ENCODE results near the gene FIZ1.
A peak's percentile ranks its signal among the peaks of the same experiment; 100 is the strongest.
"Not testable (repeated sequence)": the region's sequence is repeated elsewhere in the genome, so short reads cannot be mapped to it uniquely, and the experiment has no call there.

FIZ1 gene

DNA sequence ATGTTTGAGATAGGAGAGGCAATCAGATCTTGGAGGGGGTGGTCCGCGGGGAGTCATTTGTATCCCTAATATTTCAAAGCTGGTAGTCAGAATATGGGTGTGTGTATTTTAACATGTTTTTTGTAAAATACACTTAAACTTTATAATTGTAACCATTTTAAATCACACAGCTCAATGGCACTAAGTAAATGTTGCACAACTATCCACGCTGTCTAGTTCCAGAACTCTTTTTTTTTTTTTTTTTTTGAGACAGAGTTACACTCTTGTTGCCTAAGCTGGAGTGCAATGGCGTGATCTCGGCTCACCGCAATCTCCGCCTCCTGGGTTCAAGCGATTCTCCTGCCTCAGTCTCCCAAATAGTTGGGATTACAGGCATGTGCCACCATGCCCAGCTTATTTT, 15.4 kb downstream of the FIZ1 start:
- ATAC-seq; H3K36me3 Mint-ChIP-seq (ENCODE audit: low read depth); H3K4me3 Mint-ChIP-seq; DNase-seq; H3K27me3 Mint-ChIP-seq; H3K9me3 Mint-ChIP-seq; H3K27ac Mint-ChIP-seq: not testable (repeated sequence)
- peaks cover 45% of the 10 kb centered on the region for H3K4me1 Mint-ChIP-seq

GRCh38 chr19:55582284-55582683, 17.0 kb downstream of the FIZ1 start:
- H3K4me3 Mint-ChIP-seq; H3K36me3 Mint-ChIP-seq (ENCODE audit: low read depth); ATAC-seq; H3K27ac Mint-ChIP-seq; DNase-seq; H3K9me3 Mint-ChIP-seq; H3K27me3 Mint-ChIP-seq: not testable (repeated sequence)
- H3K4me1 Mint-ChIP-seq = peaks cover 36% of the 10 kb centered on the region

DNA sequence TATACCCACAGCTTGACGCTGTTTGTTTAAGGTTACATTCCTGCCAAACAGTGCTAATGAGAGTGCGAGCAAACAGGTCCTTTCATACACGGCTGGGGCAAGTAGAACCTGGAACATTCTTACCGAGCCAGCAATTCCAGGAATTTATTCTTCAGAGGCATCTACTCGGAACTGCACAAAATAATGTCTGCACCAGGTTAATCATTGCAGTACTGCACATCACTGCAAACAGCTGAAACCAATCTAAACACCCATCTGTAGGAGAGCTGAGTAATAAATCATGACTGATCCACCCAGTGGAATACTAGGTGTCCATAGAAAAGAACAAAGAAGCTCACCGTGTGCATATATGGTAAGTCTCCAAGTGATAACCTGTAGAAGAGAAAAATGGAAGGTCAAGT, 17.5 kb downstream of the FIZ1 start:
- Mint-ChIP-seq H3K4me1 (peaks cover 32% of the 10 kb centered on the region), H3K9me3 (no peaks in the 10 kb centered on the region), H3K36me3 (ENCODE audit: low read depth) (peaks cover 12% of the 10 kb centered on the region), H3K27me3 (peaks cover 2% of the 10 kb centered on the region), H3K27ac (no peak overlapping the region), H3K4me3 (no peak overlapping the region)
- no peak for DNase-seq
- no peak for ATAC-seq

DNA sequence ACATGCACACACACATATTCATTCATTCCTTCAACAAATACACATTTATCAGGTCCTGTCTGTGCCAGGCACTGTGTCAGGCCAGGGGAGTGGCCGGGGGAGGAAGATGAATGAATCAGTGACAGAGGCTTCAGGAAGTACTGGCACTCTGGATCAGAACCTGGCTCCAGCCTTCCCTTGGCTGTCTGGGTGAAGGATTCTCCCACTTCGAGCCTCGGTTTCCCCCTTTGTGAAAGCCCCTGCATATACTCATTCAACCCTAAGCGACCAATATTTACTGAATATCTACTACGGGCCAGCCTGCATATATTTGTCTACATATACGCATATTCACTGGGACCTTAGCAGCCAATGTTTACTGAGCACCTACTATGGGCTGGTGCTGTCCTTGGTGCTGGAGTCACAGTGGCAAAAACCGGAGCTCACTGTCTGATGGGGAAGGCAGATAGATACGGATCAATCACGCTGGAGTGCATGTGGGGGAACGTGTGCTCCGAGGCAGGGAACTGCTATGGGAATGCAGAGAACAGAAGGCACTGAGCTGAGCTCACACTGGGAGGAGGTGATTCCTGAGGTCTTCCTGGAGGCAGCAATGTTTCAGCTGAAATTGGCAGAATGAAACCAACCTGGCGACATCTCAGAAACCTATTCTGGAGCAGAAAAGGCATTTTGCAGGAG, 18.0 kb downstream of the FIZ1 start:
- Mint-ChIP-seq H3K27ac (peak overlapping the region; percentile 9), H3K4me3 (peak overlapping the region; percentile 92), H3K36me3 (ENCODE audit: low read depth) (peaks cover 15% of the 10 kb centered on the region), H3K4me1 (peaks cover 26% of the 10 kb centered on the region), H3K27me3 (peaks cover 2% of the 10 kb centered on the region), H3K9me3 (no peaks in the 10 kb centered on the region)
- ATAC-seq (no peak), DNase-seq (peak; percentile 30)

GRCh38 chr19:55580628-55581144, 18.6 kb downstream of the FIZ1 start, which contains the start of gene ZNF579:
Gene ZNF579, minus strand, starts transcription at chr19:55580848. Its CDS starts 1,209 bp downstream, at chr19:55579639.
- Mint-ChIP-seq H3K4me3 (peak within 1 kb of the TSS; percentile 92), H3K9me3 (no peaks in the 10 kb centered on the region), H3K27ac (peak within 1 kb of the TSS; percentile 94), H3K4me1 (peaks cover 21% of the 10 kb centered on the region), H3K27me3 (no peaks in the 10 kb centered on the region), H3K36me3 (ENCODE audit: low read depth) (peaks cover 17% of the 10 kb centered on the region)
- peak; percentile 68 for ATAC-seq
- DNase-seq = peak; percentile 88

DNA sequence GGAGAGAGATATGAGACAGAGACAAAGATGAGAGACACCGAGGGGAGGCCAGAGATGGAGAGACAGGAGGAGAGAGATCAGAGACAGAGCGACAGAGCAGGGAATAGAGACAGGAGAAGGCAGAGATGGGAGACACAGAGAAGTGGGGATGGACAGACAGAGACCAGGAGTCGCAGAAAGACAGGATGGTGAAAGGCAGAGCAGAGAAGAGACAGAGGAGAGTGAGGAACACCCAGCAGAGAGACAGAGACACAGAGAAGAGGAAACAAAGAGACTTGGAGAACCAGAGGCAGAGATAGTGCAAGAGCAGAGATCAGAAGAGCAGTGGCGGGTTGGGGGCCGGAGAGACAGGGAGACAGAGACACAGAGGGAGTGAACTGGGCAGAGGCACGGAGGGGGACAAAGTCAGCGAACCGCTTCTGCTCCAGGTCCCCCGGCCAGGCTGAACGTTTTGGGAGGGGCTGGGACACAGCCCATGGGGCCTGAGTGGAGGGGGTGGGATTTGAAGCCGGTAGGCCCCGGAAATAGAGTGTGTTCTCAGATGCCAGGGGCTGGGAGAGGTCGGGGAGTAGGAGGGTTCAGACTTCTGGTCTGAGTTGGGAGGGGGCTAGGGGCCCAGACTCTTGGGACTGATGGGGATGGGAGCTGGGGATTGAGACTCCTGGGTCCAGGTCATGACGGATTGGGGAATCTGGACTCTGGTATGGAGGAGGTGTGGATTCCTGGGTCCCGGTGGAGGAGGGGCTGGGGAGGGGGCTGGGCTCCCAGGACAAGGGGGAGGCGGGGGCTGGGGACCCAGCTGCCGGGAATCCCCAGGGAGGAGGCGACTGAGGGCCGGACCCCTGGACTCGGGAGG, 19.3 kb downstream of the FIZ1 start:
- Mint-ChIP-seq H3K27ac (peak overlapping the region; percentile 94), H3K36me3 (ENCODE audit: low read depth) (peaks cover 17% of the 10 kb centered on the region), H3K4me3 (peak overlapping the region; percentile 92), H3K27me3 (no peaks in the 10 kb centered on the region), H3K9me3 (no peaks in the 10 kb centered on the region), H3K4me1 (peaks cover 16% of the 10 kb centered on the region)
- ATAC-seq (peak; percentile 35), DNase-seq (no peak)

GRCh38 chr19:55578761-55579747, 20.3 kb downstream of the FIZ1 start:
- no peaks in the 10 kb centered on the region for H3K9me3 Mint-ChIP-seq
- H3K27ac Mint-ChIP-seq = peak overlapping the region; percentile 94
- no peak for ATAC-seq
- DNase-seq = no peak
- H3K4me3 Mint-ChIP-seq = peak overlapping the region; percentile 92
- peaks cover 17% of the 10 kb centered on the region for H3K36me3 Mint-ChIP-seq (ENCODE audit: low read depth)
- peaks cover 16% of the 10 kb centered on the region for H3K4me1 Mint-ChIP-seq
- no peaks in the 10 kb centered on the region for H3K27me3 Mint-ChIP-seq

DNA sequence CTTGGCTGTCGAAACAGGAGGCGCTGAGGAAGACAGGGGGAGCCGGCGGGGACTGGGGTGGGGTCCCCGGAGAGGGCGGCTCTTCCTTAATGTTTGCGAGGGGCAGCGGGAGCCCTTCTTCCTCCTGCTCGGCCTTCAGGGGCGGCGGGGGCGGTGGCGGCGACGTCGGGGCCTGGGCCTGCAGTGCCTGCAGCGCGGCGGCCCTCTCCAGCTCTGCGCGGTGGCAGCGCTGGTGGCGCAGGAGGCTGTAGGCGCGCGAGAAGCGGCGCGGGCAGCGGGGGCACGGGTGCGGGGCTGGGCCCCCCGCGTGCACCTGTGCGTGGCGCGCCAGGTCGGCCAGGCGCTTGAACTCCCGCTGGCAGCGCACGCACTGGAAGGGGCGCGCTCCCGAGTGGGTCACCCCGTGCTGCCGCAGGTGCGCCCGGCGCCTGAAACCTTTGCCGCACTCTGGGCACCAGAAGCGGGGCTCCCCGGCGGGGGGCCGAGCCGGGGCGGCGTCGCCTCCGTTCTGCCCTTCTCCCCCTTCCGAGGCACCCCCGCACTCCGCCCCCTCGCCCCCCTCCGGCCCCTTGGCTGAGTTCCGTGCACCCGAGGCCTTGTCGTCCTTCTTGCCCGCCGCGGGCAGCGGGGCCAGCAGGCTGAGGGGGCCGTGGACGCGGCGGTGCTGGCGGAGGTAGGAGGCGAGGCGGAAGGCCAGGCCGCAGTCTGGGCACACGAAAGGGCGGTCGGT, 21.1 kb downstream of the FIZ1 start:
- ATAC-seq = no peak
- H3K9me3 Mint-ChIP-seq = no peaks in the 10 kb centered on the region

DNA sequence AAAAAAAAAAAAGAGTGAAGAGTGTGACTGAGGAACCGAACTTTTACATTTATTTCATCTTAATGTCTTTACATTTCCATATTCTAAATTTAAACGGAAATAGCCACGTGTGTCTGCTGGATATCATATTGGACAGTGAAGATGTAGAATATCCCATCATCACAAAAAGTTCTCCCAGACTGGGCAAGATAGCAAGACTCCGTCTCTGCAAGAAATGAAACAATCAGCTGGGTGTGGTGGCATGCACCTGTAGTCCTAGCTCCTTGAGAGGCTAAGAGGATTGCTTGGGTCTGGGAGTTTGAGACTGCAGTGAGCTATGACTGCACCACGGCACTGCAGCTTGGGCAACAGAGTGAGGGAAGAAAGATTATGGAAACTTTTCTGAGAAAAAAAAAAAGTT, 22.6 kb downstream of the FIZ1 start:
- H3K27me3 Mint-ChIP-seq = no peaks in the 10 kb centered on the region
- H3K27ac Mint-ChIP-seq = no peak overlapping the region
- H3K36me3 Mint-ChIP-seq (ENCODE audit: low read depth) = peaks cover 17% of the 10 kb centered on the region
- no peak overlapping the region for H3K4me3 Mint-ChIP-seq
- DNase-seq (no peak), ATAC-seq (no peak)
- peaks cover 12% of the 10 kb centered on the region for H3K4me1 Mint-ChIP-seq
- H3K9me3 Mint-ChIP-seq = no peaks in the 10 kb centered on the region

More for the DNA sequence above, 21.1 kb downstream of the FIZ1 start:
- no peak for DNase-seq
- Mint-ChIP-seq H3K4me1 (peaks cover 16% of the 10 kb centered on the region), H3K27ac (no peak overlapping the region), H3K36me3 (ENCODE audit: low read depth) (peaks cover 17% of the 10 kb centered on the region), H3K27me3 (no peaks in the 10 kb centered on the region), H3K4me3 (no peak overlapping the region)

- H3K27ac Mint-ChIP-seq, H3K4me3 Mint-ChIP-seq, H3K27me3 Mint-ChIP-seq, ATAC-seq, H3K4me1 Mint-ChIP-seq, DNase-seq, H3K9me3 Mint-ChIP-seq: not testable (repeated sequence)
- H3K36me3 Mint-ChIP-seq (ENCODE audit: low read depth) = peaks cover 12% of the 10 kb centered on the region
Measured at GRCh38 chr19:55573929-55574328, 25.4 kb downstream of the FIZ1 start.

GRCh38 chr19:55569477-55569876, 29.8 kb downstream of the FIZ1 start:
- not testable (repeated sequence) for H3K9me3 Mint-ChIP-seq; H3K4me3 Mint-ChIP-seq; ATAC-seq; H3K4me1 Mint-ChIP-seq; DNase-seq; H3K27ac Mint-ChIP-seq; H3K36me3 Mint-ChIP-seq (ENCODE audit: low read depth); H3K27me3 Mint-ChIP-seq

- no peak for ATAC-seq
- peaks cover 6% of the 10 kb centered on the region for H3K27me3 Mint-ChIP-seq
Measured at GRCh38 chr19:55567708-55568328, 31.5 kb downstream of the FIZ1 start.

GRCh38 chr19:55566823-55567222, 32.5 kb downstream of the FIZ1 start:
- Mint-ChIP-seq H3K4me1 (no peaks in the 10 kb centered on the region), H3K27ac (no peak overlapping the region), H3K4me3 (no peak overlapping the region), H3K9me3 (no peaks in the 10 kb centered on the region), H3K27me3 (peaks cover 6% of the 10 kb centered on the region), H3K36me3 (ENCODE audit: low read depth) (no peaks in the 10 kb centered on the region)
- ATAC-seq = no peak
- DNase-seq = no peak

More at GRCh38 chr19:55567708-55568328, 31.5 kb downstream of the FIZ1 start:
- no peak overlapping the region for H3K27ac Mint-ChIP-seq
- H3K9me3 Mint-ChIP-seq = no peaks in the 10 kb centered on the region
- H3K4me3 Mint-ChIP-seq = no peak overlapping the region
- no peaks in the 10 kb centered on the region for H3K4me1 Mint-ChIP-seq
- no peaks in the 10 kb centered on the region for H3K36me3 Mint-ChIP-seq (ENCODE audit: low read depth)
- no peak for DNase-seq

All from activated naive CD8-positive, alpha-beta T cell treated with anti-CD3 and anti-CD28 coated beads, Interleukin-2, amount 50 U/mL, for 24 hours (primary cell).